Measurements from ENCODE around the gene C1R.

DNA sequence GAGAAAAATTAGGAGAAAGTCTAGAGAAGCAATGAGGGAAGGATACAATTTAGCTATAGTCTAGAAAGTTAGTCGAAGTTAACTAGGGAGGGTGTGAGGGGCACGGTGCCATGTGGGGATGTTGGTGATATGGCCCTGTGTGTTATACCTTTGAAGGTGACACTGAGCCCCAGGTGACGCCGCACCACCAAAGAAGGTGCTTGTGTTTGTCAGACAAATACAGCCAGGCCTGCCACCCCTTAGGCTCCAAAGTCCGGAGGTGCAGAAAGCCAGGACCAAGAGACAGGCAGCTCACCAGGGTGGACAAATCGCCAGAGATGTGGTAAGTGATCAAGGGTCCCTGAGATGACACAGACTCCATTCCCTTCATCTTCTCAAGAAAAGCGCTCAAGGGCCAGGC, 30.6 kb downstream of the C1R start:
- TF ChIP-seq, protein P1, sequence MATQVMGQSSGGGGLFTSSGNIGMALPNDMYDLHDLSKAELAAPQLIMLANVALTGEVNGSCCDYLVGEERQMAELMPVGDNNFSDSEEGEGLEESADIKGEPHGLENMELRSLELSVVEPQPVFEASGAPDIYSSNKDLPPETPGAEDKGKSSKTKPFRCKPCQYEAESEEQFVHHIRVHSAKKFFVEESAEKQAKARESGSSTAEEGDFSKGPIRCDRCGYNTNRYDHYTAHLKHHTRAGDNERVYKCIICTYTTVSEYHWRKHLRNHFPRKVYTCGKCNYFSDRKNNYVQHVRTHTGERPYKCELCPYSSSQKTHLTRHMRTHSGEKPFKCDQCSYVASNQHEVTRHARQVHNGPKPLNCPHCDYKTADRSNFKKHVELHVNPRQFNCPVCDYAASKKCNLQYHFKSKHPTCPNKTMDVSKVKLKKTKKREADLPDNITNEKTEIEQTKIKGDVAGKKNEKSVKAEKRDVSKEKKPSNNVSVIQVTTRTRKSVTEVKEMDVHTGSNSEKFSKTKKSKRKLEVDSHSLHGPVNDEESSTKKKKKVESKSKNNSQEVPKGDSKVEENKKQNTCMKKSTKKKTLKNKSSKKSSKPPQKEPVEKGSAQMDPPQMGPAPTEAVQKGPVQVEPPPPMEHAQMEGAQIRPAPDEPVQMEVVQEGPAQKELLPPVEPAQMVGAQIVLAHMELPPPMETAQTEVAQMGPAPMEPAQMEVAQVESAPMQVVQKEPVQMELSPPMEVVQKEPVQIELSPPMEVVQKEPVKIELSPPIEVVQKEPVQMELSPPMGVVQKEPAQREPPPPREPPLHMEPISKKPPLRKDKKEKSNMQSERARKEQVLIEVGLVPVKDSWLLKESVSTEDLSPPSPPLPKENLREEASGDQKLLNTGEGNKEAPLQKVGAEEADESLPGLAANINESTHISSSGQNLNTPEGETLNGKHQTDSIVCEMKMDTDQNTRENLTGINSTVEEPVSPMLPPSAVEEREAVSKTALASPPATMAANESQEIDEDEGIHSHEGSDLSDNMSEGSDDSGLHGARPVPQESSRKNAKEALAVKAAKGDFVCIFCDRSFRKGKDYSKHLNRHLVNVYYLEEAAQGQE (IDR thresholded peaks at IDR 0.05; ENCODE audit: insufficient read depth in 1 of 2, low read depth in 2 of 2, low read length in 2 of 2): no peak
- TF ChIP-seq POLR2AphosphoS5 (IDR thresholded peaks at IDR 0.05; ENCODE audit: low read depth, low read length): no peak
- no peak for TF ChIP-seq TAF1 (IDR thresholded peaks at IDR 0.05; ENCODE audit: borderline replicate concordance, insufficient read depth, low read length)
- TF ChIP-seq FOXP2 (optimal IDR thresholded peaks at IDR 0.05; ENCODE audit: borderline replicate concordance, extremely low read depth, extremely low read length, insufficient read depth): no peak

Measured in PFSK-1 (cell line).